Calu3 (cell line): ENCODE results near the gene ANTXR2. TPM values are rescaled to one million over a fixed set of nuclear protein-coding genes. Genes with fewer than 3 reads are reported as not detected.

ENCODE experiments used
- BruUV-seq: library from RNA; stranded (reverse); fragments of 400-500 nt; replicated peaks from 2 replicates; lab custom pipeline; 2021; lab: Mats Ljungman, UMichigan
- CTCF ChIA-PET: fragments of 300-600 bp; sonication (Branson Sonifier 250); formaldehyde crosslinking; loops from one replicate; lab custom pipeline; 2022; ENCODE audit warnings: antibody characterized with exemption; lab: Charles Lee
- DNase-seq: peaks from one replicate; pipeline ENCODE4 v3.0.0; 2022
- H3K27ac Mint-ChIP-seq: one replicate; pipeline ENCODE4 v1.8.0; 2022; ENCODE audit warnings: mixed read lengths; ENCODE audit not compliant: unreplicated experiment
- H3K27me3 Mint-ChIP-seq: one replicate; pipeline ENCODE4 v1.8.0; 2022; ENCODE audit warnings: mixed read lengths; ENCODE audit not compliant: unreplicated experiment
- H3K36me3 Mint-ChIP-seq: one replicate; pipeline ENCODE4 v1.8.0; 2022; ENCODE audit warnings: mild to moderate bottlenecking, moderate library complexity, mixed read lengths; ENCODE audit not compliant: insufficient read depth, unreplicated experiment
- H3K4me1 Mint-ChIP-seq: one replicate; pipeline ENCODE4 v1.8.0; 2022; ENCODE audit warnings: mild to moderate bottlenecking, low read depth, mixed read lengths; ENCODE audit not compliant: unreplicated experiment
- H3K4me3 Mint-ChIP-seq: one replicate; pipeline ENCODE4 v1.8.0; 2022; ENCODE audit warnings: mild to moderate bottlenecking, low read depth, moderate library complexity, mixed read lengths; ENCODE audit not compliant: unreplicated experiment
- H3K9me3 Mint-ChIP-seq: one replicate; pipeline ENCODE4 v1.8.0; 2022; ENCODE audit warnings: low read depth, mixed read lengths; ENCODE audit not compliant: unreplicated experiment
- CTCF ChIP-seq: fragments of 200-600 bp; IDR thresholded peaks from one replicate; pipeline ENCODE4 v1.8.0; 2022; ENCODE audit warnings: antibody characterized with exemption; ENCODE audit not compliant: unreplicated experiment
- intact Hi-C: fragments of 100-400 bp; cut with micrococcal nuclease; formaldehyde crosslinking; loops from one replicate; pipeline ENCODE4 v1.10.0; 2022; ENCODE audit not compliant: unreplicated experiment
- total RNA-seq: library from RNA; stranded (reverse); gene quantifications from 2 replicates; pipeline ENCODE4 v1.2.3, GENCODE V29; 2022

Gene ANTXR2
- total RNA-seq, 1 experiment from 2014 or later = 23.6 TPM

GRCh38 chr4:80081566-80081965, 8.5 kb upstream of the ANTXR2 start:
- Mint-ChIP-seq H3K4me1 (no peaks in the 10 kb centered on the region), H3K36me3 (no peaks in the 10 kb centered on the region), H3K27ac (no peak overlapping the region), H3K9me3 (peaks cover 2% of the 10 kb centered on the region), H3K27me3 (no peaks in the 10 kb centered on the region), H3K4me3 (no peak overlapping the region)
- no TSS peak for BruUV-seq
- TF ChIP-seq CTCF = no peak
- DNase-seq = no peak
- intact Hi-C loops = no loop called here
- CTCF ChIA-PET = no interaction called here

GRCh38 chr4:80079255-80079923, 6.4 kb upstream of the ANTXR2 start:
- H3K27ac Mint-ChIP-seq = no peak overlapping the region
- intact Hi-C loops = no loop called here
- no peak for DNase-seq
- no TSS peak for BruUV-seq
- no peaks in the 10 kb centered on the region for H3K36me3 Mint-ChIP-seq
- no peak overlapping the region for H3K4me3 Mint-ChIP-seq
- H3K27me3 Mint-ChIP-seq = no peaks in the 10 kb centered on the region
- no peak for TF ChIP-seq CTCF
- CTCF ChIA-PET = no interaction called here
- H3K9me3 Mint-ChIP-seq = peaks cover 2% of the 10 kb centered on the region
- peaks cover 4% of the 10 kb centered on the region for H3K4me1 Mint-ChIP-seq

- Mint-ChIP-seq H3K27me3 (no peaks in the 10 kb centered on the region), H3K27ac (no peak overlapping the region), H3K9me3 (peaks cover 2% of the 10 kb centered on the region), H3K4me3 (no peak overlapping the region), H3K4me1 (peaks cover 10% of the 10 kb centered on the region), H3K36me3 (no peaks in the 10 kb centered on the region)
- CTCF ChIA-PET = no interaction called here
- TF ChIP-seq CTCF = no peak
- intact Hi-C loops = no loop called here
- BruUV-seq = no TSS peak
- DNase-seq = no peak
Measured at GRCh38 chr4:80078346-80079092, 5.5 kb upstream of the ANTXR2 start.

GRCh38 chr4:80077639-80078038, 4.6 kb upstream of the ANTXR2 start:
- DNase-seq = no peak
- Mint-ChIP-seq H3K27me3 (no peaks in the 10 kb centered on the region), H3K4me3 (no peak overlapping the region), H3K9me3 (peaks cover 2% of the 10 kb centered on the region), H3K36me3 (peaks cover 6% of the 10 kb centered on the region), H3K27ac (no peak overlapping the region), H3K4me1 (peaks cover 10% of the 10 kb centered on the region)
- no peak for TF ChIP-seq CTCF
- intact Hi-C loops = no loop called here
- CTCF ChIA-PET = interaction anchor here (0.6 kb wide), 1 partner anchor 10 kb away, joined by 3 read pairs; no protein-coding TSS in a partner anchor
- BruUV-seq = no TSS peak
